PC-9 (cell line): ENCODE results near the gene CXCR3. TPM values are rescaled to one million over a fixed set of nuclear protein-coding genes. Genes with fewer than 3 reads are reported as not detected.
"Not testable (repeated sequence)": the region's sequence is repeated elsewhere in the genome, so short reads cannot be mapped to it uniquely, and the experiment has no call there.

ENCODE experiments used
- BruUV-seq: library from RNA; stranded (reverse); fragments of 400-500 nt; replicated peaks from 2 replicates; lab custom pipeline; 2021; lab: Mats Ljungman, UMichigan
- CTCF ChIA-PET: fragments of 300-600 bp; sonication (Branson Sonifier 250); formaldehyde crosslinking; loops from one replicate; lab custom pipeline; 2022; ENCODE audit warnings: antibody characterized with exemption; lab: Charles Lee
- POLR2A ChIA-PET: fragments of 300-600 bp; sonication (Branson Sonifier 250); formaldehyde crosslinking; loops from one replicate; lab custom pipeline; 2022; ENCODE audit warnings: antibody characterized with exemption; ENCODE audit not compliant: unreplicated experiment; lab: Charles Lee
- DNase-seq, 2 experiments: peaks; one replicate each; pipeline versions ENCODE4 v3.0.0 to v3.0.0-alpha.2; 2015 to 2022; ENCODE audit warnings: mixed read lengths in 1 of 2
- H2AFZ ChIP-seq: fragments of 200-600 bp; sonication (generic); 2 replicates; pipeline ENCODE4 v1.8.1; 2017; ENCODE audit warnings: antibody characterized with exemption
- H3F3A ChIP-seq: fragments of 200-600 bp; sonication (generic); 2 replicates; pipeline ENCODE4 v1.8.1; 2017; ENCODE audit warnings: antibody characterized with exemption, mild to moderate bottlenecking, low read depth; ENCODE audit not compliant: insufficient read depth
- H3K27ac ChIP-seq: fragments of 200-600 bp; sonication (generic); 2 replicates; pipeline ENCODE4 v1.6.1; 2016; ENCODE audit warnings: mixed run types
- H3K27me3 ChIP-seq: fragments of 200-600 bp; sonication (generic); 2 replicates; pipeline ENCODE4 v1.6.1; 2016; ENCODE audit warnings: low read depth, mixed run types; ENCODE audit not compliant: insufficient read depth
- H3K36me3 ChIP-seq: fragments of 200-600 bp; sonication (generic); 2 replicates; pipeline ENCODE4 v1.6.1; 2016; ENCODE audit warnings: low read depth, mixed run types
- H3K4me1 ChIP-seq: fragments of 200-600 bp; sonication (generic); replicated peaks from 2 replicates; pipeline ENCODE4 v1.6.1; 2016; ENCODE audit warnings: mixed run types; ENCODE audit not compliant: insufficient read depth
- H3K4me2 ChIP-seq: fragments of 200-600 bp; sonication (generic); 2 replicates; pipeline ENCODE4 v1.6.1; 2017; ENCODE audit warnings: mixed run types
- H3K4me3 ChIP-seq: fragments of 200-600 bp; sonication (generic); 2 replicates; pipeline ENCODE4 v1.6.1; 2016; ENCODE audit warnings: mixed run types
- H3K79me2 ChIP-seq: fragments of 200-600 bp; sonication (generic); 2 replicates; pipeline ENCODE4 v1.6.1; 2017; ENCODE audit warnings: low read depth, mixed run types
- H3K9me2 ChIP-seq: fragments of 200-600 bp; sonication (generic); 2 replicates; pipeline ENCODE4 v1.8.1; 2017; ENCODE audit warnings: mild to moderate bottlenecking; ENCODE audit not compliant: insufficient read depth
- H3K9me3 ChIP-seq: fragments of 200-600 bp; sonication (generic); 2 replicates; pipeline ENCODE4 v1.8.1; 2016; ENCODE audit warnings: low read depth; ENCODE audit not compliant: insufficient read depth
- H4K20me1 ChIP-seq: fragments of 200-600 bp; sonication (generic); 2 replicates; pipeline ENCODE4 v1.8.1; 2017; ENCODE audit not compliant: insufficient read depth
- EZH2 ChIP-seq: fragments of 200-600 bp; sonication (generic); IDR thresholded peaks from 2 replicates; pipeline ENCODE4 v1.8.0; 2017; ENCODE audit warnings: antibody characterized with exemption, low read depth
- intact Hi-C: fragments of 100-400 bp; cut with micrococcal nuclease; formaldehyde crosslinking; loops from one replicate; pipeline ENCODE4 v1.10.0; 2022; ENCODE audit not compliant: unreplicated experiment
- total RNA-seq: library from RNA; stranded (reverse); gene quantifications from 2 replicates; pipeline ENCODE4 v1.2.3, GENCODE V29; 2021
- TF ChIP-seq, protein P1 (sequence below): fragments of 200-600 bp; sonication (generic); conservative IDR thresholded peaks from 2 replicates; pipeline ENCODE4 v1.6.1; 2017; ENCODE audit warnings: mixed run types, antibody characterized with exemption, mild to moderate bottlenecking, moderate library complexity

CXCR3 gene
- total RNA-seq, 1 experiment from 2014 or later: not detected

DNA sequence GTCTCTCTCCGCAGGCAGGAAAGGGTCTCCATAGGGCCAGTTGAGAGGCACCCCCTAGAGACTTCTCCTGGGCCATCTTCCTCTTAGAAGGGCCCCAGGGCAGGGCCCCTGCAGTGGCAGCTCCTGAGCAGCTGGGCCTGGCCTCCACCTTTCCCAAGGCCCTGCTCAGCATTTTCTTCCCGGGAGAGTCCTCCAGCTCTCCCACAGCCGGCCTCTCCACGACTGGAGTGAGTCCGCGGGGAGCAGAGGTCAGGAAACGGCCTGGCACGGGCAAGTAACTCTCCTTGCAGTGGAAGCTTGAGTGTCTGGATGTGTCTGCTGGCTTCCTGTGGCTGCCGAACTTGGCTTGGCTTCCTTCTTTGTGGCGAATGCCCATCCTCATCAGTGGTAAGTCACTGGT lies 47.4 kb upstream of the CXCR3 start:
- no peak overlapping the region for H3K27ac ChIP-seq
- no peaks in the 10 kb centered on the region for H3K36me3 ChIP-seq
- no peaks in the 10 kb centered on the region for H3K9me3 ChIP-seq
- H3K4me2 ChIP-seq: no peak overlapping the region
- H3K27me3 ChIP-seq: peaks cover 6% of the 10 kb centered on the region
- POLR2A ChIA-PET: no interaction called here
- TF ChIP-seq, protein P1, sequence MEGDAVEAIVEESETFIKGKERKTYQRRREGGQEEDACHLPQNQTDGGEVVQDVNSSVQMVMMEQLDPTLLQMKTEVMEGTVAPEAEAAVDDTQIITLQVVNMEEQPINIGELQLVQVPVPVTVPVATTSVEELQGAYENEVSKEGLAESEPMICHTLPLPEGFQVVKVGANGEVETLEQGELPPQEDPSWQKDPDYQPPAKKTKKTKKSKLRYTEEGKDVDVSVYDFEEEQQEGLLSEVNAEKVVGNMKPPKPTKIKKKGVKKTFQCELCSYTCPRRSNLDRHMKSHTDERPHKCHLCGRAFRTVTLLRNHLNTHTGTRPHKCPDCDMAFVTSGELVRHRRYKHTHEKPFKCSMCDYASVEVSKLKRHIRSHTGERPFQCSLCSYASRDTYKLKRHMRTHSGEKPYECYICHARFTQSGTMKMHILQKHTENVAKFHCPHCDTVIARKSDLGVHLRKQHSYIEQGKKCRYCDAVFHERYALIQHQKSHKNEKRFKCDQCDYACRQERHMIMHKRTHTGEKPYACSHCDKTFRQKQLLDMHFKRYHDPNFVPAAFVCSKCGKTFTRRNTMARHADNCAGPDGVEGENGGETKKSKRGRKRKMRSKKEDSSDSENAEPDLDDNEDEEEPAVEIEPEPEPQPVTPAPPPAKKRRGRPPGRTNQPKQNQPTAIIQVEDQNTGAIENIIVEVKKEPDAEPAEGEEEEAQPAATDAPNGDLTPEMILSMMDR: no peak
- no peak for TF ChIP-seq EZH2
- DNase-seq: no peak
- intact Hi-C loops: no loop called here
- no peaks in the 10 kb centered on the region for H3F3A ChIP-seq
- H2AFZ ChIP-seq: no peak overlapping the region
- BruUV-seq: no TSS peak
- no peaks in the 10 kb centered on the region for H3K4me1 ChIP-seq
- H3K4me3 ChIP-seq: no peak overlapping the region
- H3K9me2 ChIP-seq: no peaks in the 10 kb centered on the region
- H4K20me1 ChIP-seq: no peaks in the 10 kb centered on the region
- H3K79me2 ChIP-seq: no peaks in the 10 kb centered on the region
- CTCF ChIA-PET: no interaction called here

DNA sequence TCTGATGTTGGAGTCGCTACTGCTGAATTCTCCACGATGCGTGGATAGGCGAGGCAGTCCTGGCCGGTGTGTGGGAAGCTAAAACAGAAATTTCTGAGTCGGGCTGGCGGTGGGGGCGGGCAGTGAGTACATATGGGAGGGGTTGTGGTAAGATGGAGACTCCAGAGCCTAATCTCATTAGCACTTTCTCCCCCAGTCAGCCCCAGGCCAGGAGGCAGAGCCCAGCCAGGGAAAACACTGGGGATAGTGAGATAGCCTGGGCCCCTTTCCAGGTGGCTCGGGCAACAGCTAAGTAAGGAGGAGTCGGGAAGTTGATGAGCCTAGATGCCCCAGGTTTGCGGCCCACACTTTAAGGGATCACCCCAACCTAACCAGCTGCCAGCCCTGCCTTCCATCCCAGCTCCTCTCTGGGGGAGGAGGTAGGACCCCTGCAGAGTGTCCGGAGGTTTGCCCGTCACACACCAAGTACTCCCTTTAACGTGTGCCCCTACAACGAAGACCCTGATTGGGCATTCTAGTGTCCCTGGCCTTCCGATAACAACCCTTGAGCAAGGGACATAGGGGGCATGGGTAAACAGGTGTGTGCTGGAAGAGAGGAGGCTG lies 46.7 kb upstream of the CXCR3 start:
- no peak overlapping the region for H3K27ac ChIP-seq
- H3F3A ChIP-seq: no peaks in the 10 kb centered on the region
- no peaks in the 10 kb centered on the region for H3K9me3 ChIP-seq
- BruUV-seq: no TSS peak
- H4K20me1 ChIP-seq: no peaks in the 10 kb centered on the region
- DNase-seq: no peak
- no peak overlapping the region for H2AFZ ChIP-seq
- ChIA-PET CTCF (no interaction called here), POLR2A (interaction anchor here (0.6 kb wide), 1 partner anchor 371 kb away, joined by 3 read pairs; no protein-coding TSS in a partner anchor)
- peaks cover 1% of the 10 kb centered on the region; the same call in 1 of the 2 replicates for H3K27me3 ChIP-seq
- no peak for TF ChIP-seq EZH2
- TF ChIP-seq, protein P1: no peak
- no peak overlapping the region for H3K4me3 ChIP-seq
- H3K9me2 ChIP-seq: no peaks in the 10 kb centered on the region
- intact Hi-C loops: no loop called here
- H3K79me2 ChIP-seq: no peaks in the 10 kb centered on the region
- no peak overlapping the region for H3K4me2 ChIP-seq
- no peaks in the 10 kb centered on the region for H3K36me3 ChIP-seq
- H3K4me1 ChIP-seq: no peaks in the 10 kb centered on the region

DNA sequence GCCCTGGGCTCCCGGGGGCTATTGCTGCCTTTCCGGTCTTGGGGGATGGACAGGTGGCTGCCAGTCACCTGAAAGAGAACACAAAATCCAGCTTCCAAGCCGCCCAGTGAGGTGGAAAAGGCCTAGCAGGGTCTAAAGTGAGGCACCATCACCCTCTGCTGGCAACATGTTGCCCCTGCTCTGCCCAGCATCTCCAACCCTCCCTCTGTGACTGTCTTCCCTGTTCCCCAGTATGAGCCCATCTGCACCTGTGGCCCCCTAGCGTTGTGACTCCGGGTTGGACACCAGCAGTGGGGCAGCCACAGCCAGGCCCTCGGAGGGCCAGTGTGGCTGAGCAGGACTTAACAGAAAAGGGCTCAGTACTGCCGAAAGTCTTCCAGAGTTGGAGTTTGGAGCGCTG lies 45.9 kb upstream of the CXCR3 start:
- H3K9me2 ChIP-seq, H3K9me3 ChIP-seq, H3K27ac ChIP-seq, intact Hi-C loops, H3K4me3 ChIP-seq, H3K79me2 ChIP-seq, H3K4me1 ChIP-seq, BruUV-seq, H3F3A ChIP-seq, CTCF ChIA-PET, H2AFZ ChIP-seq, H4K20me1 ChIP-seq, H3K27me3 ChIP-seq, H3K36me3 ChIP-seq, H3K4me2 ChIP-seq: not testable (repeated sequence)
- TF ChIP-seq, protein P1: peak; percentile 52; the same call in 1 of the 2 replicates
- POLR2A ChIA-PET: interaction anchor here (0.6 kb wide), 1 partner anchor 372 kb away, joined by 3 read pairs; no protein-coding TSS in a partner anchor
- peak in 1 of 2 experiments; percentile 14 for DNase-seq

DNA sequence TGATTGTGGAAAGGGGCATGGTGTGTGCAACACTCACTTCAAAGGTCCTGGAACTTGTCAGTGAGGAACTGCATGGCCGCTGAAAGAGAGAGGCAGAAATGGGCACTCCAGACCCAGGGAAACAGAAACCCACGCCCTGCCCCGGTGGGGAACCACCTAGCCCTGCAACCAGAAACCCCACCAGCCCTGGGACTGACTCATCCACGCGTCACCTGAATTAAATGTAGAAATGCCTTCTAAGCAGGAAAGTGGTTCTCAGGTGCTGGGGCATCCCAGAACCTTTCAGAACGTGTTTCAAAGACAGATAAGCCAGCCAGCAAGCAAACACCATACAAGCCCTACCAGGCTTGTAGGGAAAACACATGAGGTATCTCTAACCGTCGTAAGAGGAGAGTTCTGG lies 44.9 kb upstream of the CXCR3 start:
- H3K4me1 ChIP-seq, H3K9me3 ChIP-seq, H3K4me2 ChIP-seq, POLR2A ChIA-PET, H3K27ac ChIP-seq, H3K27me3 ChIP-seq, H3K9me2 ChIP-seq, H3K79me2 ChIP-seq, H3K4me3 ChIP-seq, BruUV-seq, H3K36me3 ChIP-seq, H2AFZ ChIP-seq, CTCF ChIA-PET, H3F3A ChIP-seq, H4K20me1 ChIP-seq, intact Hi-C loops: not testable (repeated sequence)
- DNase-seq: peak in 1 of 2 experiments; percentile 17

DNA sequence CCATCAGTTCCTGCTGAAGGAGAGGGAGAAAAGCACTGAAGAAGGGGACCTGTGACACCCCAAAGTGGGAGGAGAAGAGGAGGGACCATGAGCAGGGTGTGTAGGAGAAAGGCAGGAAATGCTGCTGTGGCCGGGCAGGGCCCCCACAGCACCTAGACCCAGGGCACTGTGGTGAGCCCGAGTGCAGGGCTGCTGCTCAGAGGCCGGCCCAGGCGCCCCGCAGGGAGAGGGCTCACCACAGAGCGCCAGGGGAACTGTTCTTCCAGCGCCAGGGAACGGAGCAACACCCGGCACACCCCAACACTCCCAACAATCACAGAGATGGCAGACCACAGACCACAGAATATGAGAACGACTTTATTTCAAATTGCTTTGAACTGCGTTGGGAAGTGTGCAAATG lies 44.3 kb upstream of the CXCR3 start:
- H3K4me3 ChIP-seq, H3K4me2 ChIP-seq, H3K4me1 ChIP-seq, H3K79me2 ChIP-seq, H3K27me3 ChIP-seq, H3K27ac ChIP-seq, intact Hi-C loops, POLR2A ChIA-PET, H3K9me2 ChIP-seq, H3F3A ChIP-seq, BruUV-seq, H3K36me3 ChIP-seq, H4K20me1 ChIP-seq, CTCF ChIA-PET, H2AFZ ChIP-seq, H3K9me3 ChIP-seq, DNase-seq: not testable (repeated sequence)
